A549 (cell line): Measurements from ENCODE around the gene DUS2. TPM values are rescaled to one million over a fixed set of nuclear protein-coding genes. Genes with fewer than 3 reads are reported as not detected.

Source experiments
- ATAC-seq, 2 experiments: fragments of 200-7000 bp in 1 of 2; fragments of >200 bp in 1 of 2; cut with Nextera tagmentation in 1 of 2; cut with Tn5 transposase in 1 of 2; 3 replicates each; pipeline versions ENCODE4 v1.8.0 to v1.9.1; 2018 to 2020; ENCODE audit warnings: mild to moderate bottlenecking in 1 of 2, moderate library complexity in 1 of 2
- CTCF ChIA-PET: fragments of 300-600 bp; sonication (Branson Sonifier 250); formaldehyde crosslinking; extraction: SDS; loops from one replicate; lab custom pipeline; 2021; ENCODE audit warnings: antibody characterized with exemption, inconsistent platforms; lab: Yijun Ruan, JAX
- POLR2A ChIA-PET: fragments of 350-600 bp; formaldehyde crosslinking; extraction: SDS; loops from one replicate; lab custom pipeline; 2021; ENCODE audit warnings: antibody characterized with exemption, inconsistent platforms; lab: Yijun Ruan, JAX
- DNase-seq, 2 experiments: peaks; one replicate each; pipeline versions ENCODE4 v3.0.0 to v3.0.0-alpha.2; 2011 to 2016; ENCODE audit warnings: low read depth in 1 of 2, low spot score in 1 of 2
- FAIRE-seq: peaks from 2 replicates; lab custom pipeline; 2011; peaks lifted over from hg19 to GRCh38; lab: Jason Lieb, UNC
- H3K27ac ChIP-seq, 2 experiments: fragments of >200 bp; sonication (Bioruptor Twin); formaldehyde crosslinking; 3 replicates each; pipeline ENCODE4 v1.5.1; 2016 to 2017
- H3K4me1 ChIP-seq: fragments of >200 bp; sonication (Bioruptor Twin); formaldehyde crosslinking; 3 replicates; pipeline ENCODE4 v1.6.1; 2016
- H3K4me2 ChIP-seq: fragments of >200 bp; sonication (Bioruptor Twin); formaldehyde crosslinking; 3 replicates; pipeline ENCODE4 v1.6.1; 2016
- H3K4me3 ChIP-seq: fragments of >200 bp; sonication (Bioruptor Twin); formaldehyde crosslinking; 3 replicates; pipeline ENCODE4 v1.5.1; 2016
- H3K9me3 ChIP-seq: fragments of >200 bp; sonication (Bioruptor Twin); formaldehyde crosslinking; 3 replicates; pipeline ENCODE4 v1.6.1; 2016
- ATOH8 ChIP-seq: fragments of 250-450 bp; sonication (Bioruptor Pico); IDR thresholded peaks from 2 replicates; pipeline ENCODE4 v1.5.0; 2020; ENCODE audit warnings: low read depth, mild to moderate bottlenecking, moderate library complexity
- BCL3 ChIP-seq: fragments of >200 bp; sonication (Bioruptor Twin); formaldehyde crosslinking; IDR thresholded peaks from 3 replicates; pipeline ENCODE4 v1.6.1; 2016
- CBX2 ChIP-seq: fragments of 200-600 bp; sonication (generic); IDR thresholded peaks from 2 replicates; pipeline ENCODE4 v1.6.1; 2016; ENCODE audit warnings: low read depth, mild to moderate bottlenecking, borderline replicate concordance
- CBX8 ChIP-seq: fragments of 200-600 bp; sonication (generic); IDR thresholded peaks from 2 replicates; pipeline ENCODE4 v1.6.1; 2016
- CTCF ChIP-seq: fragments of >200 bp; sonication (Bioruptor Twin); formaldehyde crosslinking; IDR thresholded peaks from 3 replicates; pipeline ENCODE4 v1.5.1; 2016
- EHMT2 ChIP-seq: fragments of 200-600 bp; sonication (generic); IDR thresholded peaks from 2 replicates; pipeline ENCODE4 v1.6.1; 2016; ENCODE audit warnings: antibody characterized with exemption, low read depth, mild to moderate bottlenecking, moderate library complexity
- EP300 ChIP-seq, 2 experiments: fragments of >200 bp; sonication (Bioruptor Twin); formaldehyde crosslinking; IDR thresholded peaks; 2 replicates in 1 of 2; 3 replicates in 1 of 2; pipeline ENCODE4 v1.6.1; 2016 to 2017
- FOSL2 ChIP-seq, 2 experiments: fragments of 450-650 bp in 1 of 2; fragments of >200 bp in 1 of 2; sonication (Bioruptor Twin) in 1 of 2; formaldehyde crosslinking; IDR thresholded peaks; 2 replicates each; pipeline versions ENCODE4 v1.5.0 to v1.6.1; 2016 to 2020; ENCODE audit warnings: mild to moderate bottlenecking in 1 of 2, moderate library complexity in 1 of 2
- GATA3 ChIP-seq: IDR thresholded peaks from 2 replicates; pipeline ENCODE4 v1.6.1; 2012; ENCODE audit warnings: borderline replicate concordance
- HDAC2 ChIP-seq: fragments of 200-600 bp; sonication (generic); IDR thresholded peaks from 2 replicates; pipeline ENCODE4 v1.6.1; 2016
- HOXB5 ChIP-seq: fragments of 250-450 bp; sonication (Bioruptor Pico); IDR thresholded peaks from 2 replicates; pipeline ENCODE4 v1.5.0; 2020; ENCODE audit warnings: mild to moderate bottlenecking, moderate library complexity
- JUNB ChIP-seq: fragments of >200 bp; sonication (Bioruptor Twin); formaldehyde crosslinking; IDR thresholded peaks from 2 replicates; pipeline ENCODE4 v1.6.1; 2016
- MYC ChIP-seq: IDR thresholded peaks from 2 replicates; pipeline ENCODE4 v1.6.1; 2012; ENCODE audit warnings: mild to moderate bottlenecking, inconsistent platforms, low read length, improper control_type of control experiment, borderline replicate concordance
- NPAS2 ChIP-seq: fragments of 250-450 bp; sonication (Bioruptor Pico); IDR thresholded peaks from 2 replicates; pipeline ENCODE4 v1.8.0; 2022; ENCODE audit warnings: mild to moderate bottlenecking, moderate library complexity, borderline replicate concordance
- NR3C1 ChIP-seq: fragments of >200 bp; sonication (Bioruptor Twin); formaldehyde crosslinking; IDR thresholded peaks from 3 replicates; pipeline ENCODE4 v1.6.1; 2017
- PBX3 ChIP-seq: IDR thresholded peaks from 2 replicates; pipeline ENCODE4 v1.6.1; 2012
- PHF8 ChIP-seq: fragments of 200-600 bp; sonication (generic); IDR thresholded peaks from 2 replicates; pipeline ENCODE4 v1.6.1; 2016; ENCODE audit warnings: low read depth, mild to moderate bottlenecking, antibody characterized with exemption, moderate library complexity, borderline replicate concordance
- POLR2AphosphoS2 ChIP-seq: conservative IDR thresholded peaks from 2 replicates; pipeline ENCODE4 v1.6.1; 2012; ENCODE audit warnings: low read length, improper control_type of control experiment, inconsistent platforms
- RAD21 ChIP-seq, 2 experiments: fragments of >200 bp in 1 of 2; sonication (Bioruptor Twin) in 1 of 2; formaldehyde crosslinking in 1 of 2; IDR thresholded peaks in 1 of 2; conservative IDR thresholded peaks in 1 of 2; 2 replicates in 1 of 2; 3 replicates in 1 of 2; pipeline ENCODE4 v1.6.1; 2012 to 2018; ENCODE audit warnings: inconsistent platforms in 1 of 2
- RARB ChIP-seq: fragments of 250-450 bp; sonication (Bioruptor Pico); IDR thresholded peaks from 2 replicates; pipeline ENCODE4 v1.8.0; 2021; ENCODE audit warnings: mild to moderate bottlenecking, moderate library complexity
- RFX5 ChIP-seq: fragments of 450-650 bp; IDR thresholded peaks from 2 replicates; pipeline ENCODE4 v1.7.1; 2014; ENCODE audit warnings: antibody characterized with exemption, mild to moderate bottlenecking, moderate library complexity
- RNF2 ChIP-seq: fragments of 200-600 bp; sonication (generic); IDR thresholded peaks from 2 replicates; pipeline ENCODE4 v1.6.1; 2016; ENCODE audit warnings: low read depth, mild to moderate bottlenecking, antibody characterized with exemption, moderate library complexity, borderline replicate concordance
- TFCP2L1 ChIP-seq: fragments of 250-450 bp; sonication (Bioruptor Pico); IDR thresholded peaks from 2 replicates; pipeline ENCODE4 v1.5.0; 2021; ENCODE audit warnings: mild to moderate bottlenecking
- ZC3H11A ChIP-seq: fragments of 450-650 bp; IDR thresholded peaks from 2 replicates; pipeline ENCODE4 v1.6.1; 2014; ENCODE audit warnings: antibody characterized with exemption, mild to moderate bottlenecking
- WGBS: methylation state at CpG from one replicate; pipeline ENCODE4 v1.1.6; 2017; ENCODE audit errors: missing lambda C conversion rate; 5-methylcytosine and 5-hydroxymethylcytosine counted together
- polyA plus RNA-seq, 4 experiments: library from polyadenylated mRNA; depleted of rRNA in 3 of 4; stranded (reverse); fragments of >200 nt; fragmentation: RNase III in 1 of 4; extraction: RNeasy Plus Mini Kit Qiagen cat#74134 plus additional on column Dnase treatment in 1 of 4; gene quantifications; 2 replicates in 3 of 4; 3 replicates in 1 of 4; pipeline ENCODE4 v1.2.3, GENCODE V29; 2011 to 2017

The DUS2 gene
- polyA plus RNA-seq, 2 of the 4 experiments (the other 2 are of a cell fraction) = 20.8 to 21.5 TPM

GRCh38 chr16:68077866-68078700 is 55.0 kb downstream of the DUS2 start:
- Histone ChIP-seq H3K27ac (no peak overlapping the region), H3K9me3 (no peaks in the 10 kb centered on the region), H3K4me1 (peaks cover 5% of the 10 kb centered on the region; the same call in 1 of the 3 replicates), H3K4me3 (no peak overlapping the region), H3K4me2 (no peak overlapping the region)
- ChIA-PET POLR2A (interaction anchor here (0.5 kb wide), 1 partner anchor 63 kb away, joined by 6 read pairs; no protein-coding TSS in a partner anchor), CTCF (interaction anchor here (0.6 to 5.1 kb wide), 2 partner anchors 13 to 72 kb away, joined by 4 to 27 read pairs; no protein-coding TSS in a partner anchor)
- TF ChIP-seq GATA3 = no peak
- no peak for TF ChIP-seq PHF8
- no peak for TF ChIP-seq HDAC2
- no peak for TF ChIP-seq RFX5
- no peak for TF ChIP-seq FOSL2 (IDR thresholded peaks at IDR 0.05)
- no peak for TF ChIP-seq FOSL2 (CRISPR knock-in tag; IDR thresholded peaks at IDR 0.05)
- TF ChIP-seq RARB (CRISPR knock-in tag) = no peak
- no peak for TF ChIP-seq HOXB5 (CRISPR knock-in tag)
- TF ChIP-seq BCL3 = no peak
- no peak for TF ChIP-seq ZC3H11A
- TF ChIP-seq RNF2 = no peak
- no peak for TF ChIP-seq CBX8
- no peak for TF ChIP-seq NPAS2
- no peak for TF ChIP-seq RAD21 (conservative IDR thresholded peaks at IDR 0.05 in 1 of 2, IDR thresholded peaks at IDR 0.05 in 1 of 2)
- no peak for TF ChIP-seq POLR2AphosphoS2
- no peak for TF ChIP-seq EP300 (IDR thresholded peaks at IDR 0.05)
- no peak for TF ChIP-seq ATOH8 (CRISPR knock-in tag)
- no peak for TF ChIP-seq JUNB
- DNase-seq = no peak
- FAIRE-seq = no peak
- ATAC-seq = no peak
- WGBS = 89% methylated on average over 7 of the region's 7 CpGs

- Histone ChIP-seq H3K4me1 (peaks cover 5% of the 10 kb centered on the region; the same call in 2 of the 3 replicates), H3K9me3 (no peaks in the 10 kb centered on the region), H3K4me3 (no peak overlapping the region), H3K4me2 (no peak overlapping the region), H3K27ac (no peak overlapping the region)
- 81% methylated on average over 7 of the region's 8 CpGs for WGBS
- TF ChIP-seq RAD21 (conservative IDR thresholded peaks at IDR 0.05 in 1 of 2, IDR thresholded peaks at IDR 0.05 in 1 of 2) (no peak), RFX5 (no peak), EP300 (IDR thresholded peaks at IDR 0.05) (no peak), TFCP2L1 (no peak), CBX2 (no peak), GATA3 (no peak), EHMT2 (no peak), PBX3 (no peak), BCL3 (no peak), NR3C1 (no peak), CTCF (no peak), MYC (no peak)
- FAIRE-seq (no peak), DNase-seq (no peak), ATAC-seq (no peak)
- ChIA-PET POLR2A (no interaction called here), CTCF (interaction anchor here (1.9 kb wide), 1 partner anchor 9 kb away, joined by 4 read pairs; no protein-coding TSS in a partner anchor)
Measured at GRCh38 chr16:68078701-68079375, 55.8 kb downstream of the DUS2 start.
